ENCODE results near the gene CCDC150. TPM values are rescaled to one million over a fixed set of nuclear protein-coding genes. Genes with fewer than 3 reads are reported as not detected.

CCDC150 gene
- total and polyA plus RNA-seq, 7 experiments from 2014 or later, result 0.13 to 11.2 (median 1.1) TPM; not detected in 1

- no peak overlapping the region for H3K4me3 Mint-ChIP-seq
- no peak for DNase-seq
- no peak overlapping the region for H3K4me3 ChIP-seq (ENCODE audit: low read length)
- H3K27ac ChIP-seq (ENCODE audit: low read depth, low read length), result no peak overlapping the region
- no peaks in the 10 kb centered on the region for H3K9me3 ChIP-seq (ENCODE audit: control insufficient read depth in 2 of 3, low read length in 3 of 3)
- ChIA-PET CTCF (no interaction called here), POLR2A (no interaction called here)
- H3K27me3 Mint-ChIP-seq, result peaks cover 0 to 5% (median 0%) of the 10 kb centered on the region in 5 donors
- no peak for ATAC-seq
- no peak overlapping the region for H3K27ac Mint-ChIP-seq
- H3K36me3 ChIP-seq (ENCODE audit: control insufficient read depth in 2 of 3, insufficient read depth in 3 of 3, low read length in 3 of 3), result no peaks in the 10 kb centered on the region
- intact Hi-C loops (cut with micrococcal nuclease), result no loop called here
- H3K27me3 ChIP-seq (ENCODE audit: control insufficient read depth in 2 of 2, insufficient read depth in 2 of 2, low read length in 2 of 2), result no peaks in the 10 kb centered on the region
- peaks cover 0 to 20% (median 0%) of the 10 kb centered on the region in 5 donors for H3K36me3 Mint-ChIP-seq
- no peaks in the 10 kb centered on the region for H3K9me3 Mint-ChIP-seq
- no peaks in the 10 kb centered on the region for H3K4me1 Mint-ChIP-seq
- no peaks in the 10 kb centered on the region for H3K4me1 ChIP-seq (ENCODE audit: control insufficient read depth in 2 of 2, insufficient read depth in 2 of 2, low read length in 2 of 2)
These were observed 20.7 kb downstream of the CCDC150 start for GRCh38 chr2:196660244-196660643.

GRCh38 chr2:196670342-196670741 is 30.8 kb downstream of the CCDC150 start:
- no peaks in the 10 kb centered on the region for H3K9me3 Mint-ChIP-seq
- intact Hi-C loops (cut with micrococcal nuclease), result no loop called here
- no peaks in the 10 kb centered on the region for H3K27me3 Mint-ChIP-seq
- ATAC-seq, result no peak
- H3K9me3 ChIP-seq (ENCODE audit: control insufficient read depth in 2 of 3, low read length in 3 of 3), result no peaks in the 10 kb centered on the region
- H3K27ac ChIP-seq (ENCODE audit: low read depth, low read length), result no peak overlapping the region
- no peak overlapping the region for H3K27ac Mint-ChIP-seq
- no peaks in the 10 kb centered on the region for H3K4me1 Mint-ChIP-seq
- H3K27me3 ChIP-seq (ENCODE audit: control insufficient read depth in 2 of 2, insufficient read depth in 2 of 2, low read length in 2 of 2), result no peaks in the 10 kb centered on the region
- H3K4me3 ChIP-seq (ENCODE audit: low read length), result no peak overlapping the region
- H3K36me3 ChIP-seq (ENCODE audit: control insufficient read depth in 2 of 3, insufficient read depth in 3 of 3, low read length in 3 of 3), result no peaks in the 10 kb centered on the region
- H3K36me3 Mint-ChIP-seq, result peaks cover 0 to 10% (median 0%) of the 10 kb centered on the region in 5 donors
- ChIA-PET CTCF (no interaction called here), POLR2A (no interaction called here)
- DNase-seq, result no peak
- H3K4me1 ChIP-seq (ENCODE audit: control insufficient read depth in 2 of 2, insufficient read depth in 2 of 2, low read length in 2 of 2), result no peaks in the 10 kb centered on the region
- no peak overlapping the region for H3K4me3 Mint-ChIP-seq

- intact Hi-C loops (cut with micrococcal nuclease), result no loop called here
- no peaks in the 10 kb centered on the region for H3K27me3 ChIP-seq (ENCODE audit: control insufficient read depth in 2 of 2, insufficient read depth in 2 of 2, low read length in 2 of 2)
- no peak overlapping the region for H3K4me3 ChIP-seq (ENCODE audit: low read length)
- no peak overlapping the region for H3K4me3 Mint-ChIP-seq
- DNase-seq, result no peak
- ChIA-PET CTCF (no interaction called here), POLR2A (no interaction called here)
- no peak for ATAC-seq
- no peaks in the 10 kb centered on the region for H3K4me1 Mint-ChIP-seq
- no peak overlapping the region for H3K27ac Mint-ChIP-seq
- no peaks in the 10 kb centered on the region for H3K9me3 Mint-ChIP-seq
- H3K9me3 ChIP-seq (ENCODE audit: control insufficient read depth in 2 of 3, low read length in 3 of 3), result no peaks in the 10 kb centered on the region
- H3K27ac ChIP-seq (ENCODE audit: low read depth, low read length), result no peak overlapping the region
- H3K36me3 Mint-ChIP-seq, result peaks cover 0 to 8% (median 0%) of the 10 kb centered on the region in 5 donors
- no peaks in the 10 kb centered on the region for H3K4me1 ChIP-seq (ENCODE audit: control insufficient read depth in 2 of 2, insufficient read depth in 2 of 2, low read length in 2 of 2)
- H3K36me3 ChIP-seq (ENCODE audit: control insufficient read depth in 2 of 3, insufficient read depth in 3 of 3, low read length in 3 of 3), result no peaks in the 10 kb centered on the region
- no peaks in the 10 kb centered on the region for H3K27me3 Mint-ChIP-seq
These were observed 36.4 kb downstream of the CCDC150 start for GRCh38 chr2:196675963-196676362.

GRCh38 chr2:196677404-196677803 is 37.9 kb downstream of the CCDC150 start:
- no peak for DNase-seq
- H3K27me3 Mint-ChIP-seq, result no peaks in the 10 kb centered on the region
- no peaks in the 10 kb centered on the region for H3K4me1 Mint-ChIP-seq
- no peak for ATAC-seq
- H3K36me3 ChIP-seq (ENCODE audit: control insufficient read depth in 2 of 3, insufficient read depth in 3 of 3, low read length in 3 of 3), result no peaks in the 10 kb centered on the region
- no peaks in the 10 kb centered on the region for H3K9me3 Mint-ChIP-seq
- no peaks in the 10 kb centered on the region for H3K9me3 ChIP-seq (ENCODE audit: control insufficient read depth in 2 of 3, low read length in 3 of 3)
- CTCF ChIA-PET, result no interaction called here
- intact Hi-C loops (cut with micrococcal nuclease), result no loop called here
- H3K27me3 ChIP-seq (ENCODE audit: control insufficient read depth in 2 of 2, insufficient read depth in 2 of 2, low read length in 2 of 2), result no peaks in the 10 kb centered on the region
- H3K4me3 ChIP-seq (ENCODE audit: low read length), result no peak overlapping the region
- H3K27ac ChIP-seq (ENCODE audit: low read depth, low read length), result no peak overlapping the region
- H3K4me1 ChIP-seq (ENCODE audit: control insufficient read depth in 2 of 2, insufficient read depth in 2 of 2, low read length in 2 of 2), result no peaks in the 10 kb centered on the region
- no peak overlapping the region for H3K27ac Mint-ChIP-seq
- POLR2A ChIA-PET, result no interaction called here
- H3K36me3 Mint-ChIP-seq, result peaks cover 0 to 12% (median 0%) of the 10 kb centered on the region in 5 donors
- H3K4me3 Mint-ChIP-seq, result no peak overlapping the region

- ChIA-PET POLR2A (no interaction called here), CTCF (no interaction called here)
- Histone ChIP-seq H3K4me3 (ENCODE audit: low read length) (no peak overlapping the region), H3K27ac (ENCODE audit: low read depth, low read length) (no peak overlapping the region), H3K36me3 (ENCODE audit: control insufficient read depth in 2 of 3, insufficient read depth in 3 of 3, low read length in 3 of 3) (no peaks in the 10 kb centered on the region), H3K27me3 (ENCODE audit: control insufficient read depth in 2 of 2, insufficient read depth in 2 of 2, low read length in 2 of 2) (no peaks in the 10 kb centered on the region), H3K4me1 (ENCODE audit: control insufficient read depth in 2 of 2, insufficient read depth in 2 of 2, low read length in 2 of 2) (no peaks in the 10 kb centered on the region), H3K9me3 (ENCODE audit: control insufficient read depth in 2 of 3, low read length in 3 of 3) (no peaks in the 10 kb centered on the region)
- no peak for DNase-seq
- H3K4me1 Mint-ChIP-seq, result no peaks in the 10 kb centered on the region
- H3K27ac Mint-ChIP-seq, result no peak overlapping the region
- H3K36me3 Mint-ChIP-seq, result peaks cover 0 to 20% (median 0%) of the 10 kb centered on the region in 5 donors
- H3K4me3 Mint-ChIP-seq, result no peak overlapping the region
- H3K9me3 Mint-ChIP-seq, result peaks cover 0 to 15% (median 4%) of the 10 kb centered on the region in 11 donors
- no peaks in the 10 kb centered on the region for H3K27me3 Mint-ChIP-seq
- intact Hi-C loops (cut with micrococcal nuclease), result no loop called here
- no peak for ATAC-seq
These were observed 39.9 kb downstream of the CCDC150 start for GRCh38 chr2:196679368-196679767.

GRCh38 chr2:196681510-196681909 is 42.0 kb downstream of the CCDC150 start:
- ChIA-PET POLR2A (no interaction called here), CTCF (no interaction called here)
- intact Hi-C loops (cut with micrococcal nuclease), result no loop called here
- Mint-ChIP-seq H3K4me3 (no peak overlapping the region), H3K9me3 (peaks cover 0 to 19% (median 12%) of the 10 kb centered on the region in 11 donors), H3K27me3 (no peaks in the 10 kb centered on the region), H3K36me3 (peaks cover 0 to 17% (median 0%) of the 10 kb centered on the region in 5 donors), H3K4me1 (no peaks in the 10 kb centered on the region), H3K27ac (no peak overlapping the region)
- H3K4me3 ChIP-seq (ENCODE audit: low read length), result no peak overlapping the region
- no peaks in the 10 kb centered on the region for H3K4me1 ChIP-seq (ENCODE audit: control insufficient read depth in 2 of 2, insufficient read depth in 2 of 2, low read length in 2 of 2)
- no peaks in the 10 kb centered on the region for H3K27me3 ChIP-seq (ENCODE audit: control insufficient read depth in 2 of 2, insufficient read depth in 2 of 2, low read length in 2 of 2)
- H3K9me3 ChIP-seq (ENCODE audit: control insufficient read depth in 2 of 3, low read length in 3 of 3), result peaks cover 0 to 3% (median 0%) of the 10 kb centered on the region in 3 experiments
- no peak for ATAC-seq
- H3K36me3 ChIP-seq (ENCODE audit: control insufficient read depth in 2 of 3, insufficient read depth in 3 of 3, low read length in 3 of 3), result no peaks in the 10 kb centered on the region
- DNase-seq, result no peak
- no peak overlapping the region for H3K27ac ChIP-seq (ENCODE audit: low read depth, low read length)

- DNase-seq (no peak), ATAC-seq (no peak)
- ChIA-PET POLR2A (no interaction called here), CTCF (no interaction called here)
- H3K4me3 Mint-ChIP-seq, result no peak overlapping the region
- Histone ChIP-seq H3K4me3 (ENCODE audit: low read length) (no peak overlapping the region), H3K27ac (ENCODE audit: low read depth, low read length) (no peak overlapping the region), H3K27me3 (ENCODE audit: control insufficient read depth in 2 of 2, insufficient read depth in 2 of 2, low read length in 2 of 2) (no peaks in the 10 kb centered on the region), H3K4me1 (ENCODE audit: control insufficient read depth in 2 of 2, insufficient read depth in 2 of 2, low read length in 2 of 2) (no peaks in the 10 kb centered on the region), H3K9me3 (ENCODE audit: control insufficient read depth in 2 of 3, low read length in 3 of 3) (peaks cover 0 to 3% (median 0%) of the 10 kb centered on the region in 3 experiments), H3K36me3 (ENCODE audit: control insufficient read depth in 2 of 3, insufficient read depth in 3 of 3, low read length in 3 of 3) (no peaks in the 10 kb centered on the region)
- H3K36me3 Mint-ChIP-seq, result peaks cover 0 to 25% (median 0%) of the 10 kb centered on the region in 5 donors
- intact Hi-C loops (cut with micrococcal nuclease), result no loop called here
- H3K27me3 Mint-ChIP-seq, result no peaks in the 10 kb centered on the region
- peaks cover 0 to 38% (median 22%) of the 10 kb centered on the region in 11 donors for H3K9me3 Mint-ChIP-seq
- H3K4me1 Mint-ChIP-seq, result no peaks in the 10 kb centered on the region
- H3K27ac Mint-ChIP-seq, result no peak overlapping the region
These were observed 46.3 kb downstream of the CCDC150 start for GRCh38 chr2:196685792-196686191.

All from naive thymus-derived CD4-positive, alpha-beta T cell (primary cell).